ENCODE data around the gene ZCCHC14. TPM values are rescaled to one million over a fixed set of nuclear protein-coding genes. Genes with fewer than 3 reads are reported as not detected.

The ZCCHC14 gene
- total RNA-seq, 1 experiment from 2014 or later, result 33.1 TPM

GRCh38 chr16:87528690-87529579, 36.1 kb upstream of the ZCCHC14 start:
- ChIA-PET POLR2A (no interaction called here), CTCF (interaction anchor here (1.1 to 1.5 kb wide), 4 partner anchors 42 to 112 kb away, joined by 3 to 7 read pairs (median 6); no protein-coding TSS in a partner anchor)
- H3K4me3 ChIP-seq (ENCODE audit: low read depth, low read length), result no peak overlapping the region
- H3K27me3 ChIP-seq (replicated peaks; ENCODE audit: control insufficient read depth, insufficient read depth, low read length), result no peaks in the 10 kb centered on the region
- H3K36me3 ChIP-seq (ENCODE audit: control insufficient read depth, insufficient read depth, low read length), result no peaks in the 10 kb centered on the region
- H3K27me3 Mint-ChIP-seq (ENCODE audit: insufficient read depth, unreplicated experiment), result no peaks in the 10 kb centered on the region
- H3K9me3 Mint-ChIP-seq (ENCODE audit: unreplicated experiment), result peaks cover 31% of the 10 kb centered on the region
- no TSS peak for BruUV-seq (replicated peaks)
- DNase-seq, result peak; percentile 75 to 79
- peak overlapping the region; percentile 49 for H3K4me3 Mint-ChIP-seq (ENCODE audit: unreplicated experiment)
- TF ChIP-seq CTCF (IDR thresholded peaks at IDR 0.05; ENCODE audit: insufficient read depth in 1 of 2, low read depth in 1 of 2, low read length in 1 of 2, severe bottlenecking in 1 of 2, unreplicated experiment in 1 of 2), result no peak
- peak overlapping the region; percentile 87 for H3K27ac Mint-ChIP-seq (ENCODE audit: unreplicated experiment)
- H3K9me3 ChIP-seq, result peaks cover 19% of the 10 kb centered on the region
- H3K4me1 Mint-ChIP-seq (ENCODE audit: low read depth, unreplicated experiment), result peaks cover 30% of the 10 kb centered on the region
- peaks cover 8% of the 10 kb centered on the region for H3K36me3 Mint-ChIP-seq (ENCODE audit: insufficient read depth, unreplicated experiment)
- intact Hi-C loops (cut with micrococcal nuclease; ENCODE audit: unreplicated experiment), result no loop called here
- H3K4me1 ChIP-seq, result peaks cover 32% of the 10 kb centered on the region

- H3K4me1 ChIP-seq, result peaks cover 32% of the 10 kb centered on the region
Observed at GRCh38 chr16:87527055-87527724, 34.4 kb upstream of the ZCCHC14 start.

More at GRCh38 chr16:87527055-87527724, 34.4 kb upstream of the ZCCHC14 start:
- intact Hi-C loops (cut with micrococcal nuclease; ENCODE audit: unreplicated experiment), result no loop called here
- POLR2A ChIA-PET, result no interaction called here
- no peak for TF ChIP-seq CTCF (IDR thresholded peaks at IDR 0.05; ENCODE audit: insufficient read depth in 1 of 2, low read depth in 1 of 2, low read length in 1 of 2, severe bottlenecking in 1 of 2, unreplicated experiment in 1 of 2)
- CTCF ChIA-PET, result no interaction called here
- DNase-seq, result no peak
- Mint-ChIP-seq H3K4me1 (ENCODE audit: low read depth, unreplicated experiment) (peaks cover 30% of the 10 kb centered on the region), H3K36me3 (ENCODE audit: insufficient read depth, unreplicated experiment) (peaks cover 8% of the 10 kb centered on the region), H3K27ac (ENCODE audit: unreplicated experiment) (no peak overlapping the region), H3K9me3 (ENCODE audit: unreplicated experiment) (peaks cover 20% of the 10 kb centered on the region), H3K27me3 (ENCODE audit: insufficient read depth, unreplicated experiment) (no peaks in the 10 kb centered on the region), H3K4me3 (ENCODE audit: unreplicated experiment) (no peak overlapping the region)
- BruUV-seq (replicated peaks), result no TSS peak
- peaks cover 6% of the 10 kb centered on the region for H3K9me3 ChIP-seq
- H3K4me3 ChIP-seq (ENCODE audit: low read depth, low read length), result no peak overlapping the region
- H3K36me3 ChIP-seq (ENCODE audit: control insufficient read depth, insufficient read depth, low read length), result no peaks in the 10 kb centered on the region
- H3K27me3 ChIP-seq (replicated peaks; ENCODE audit: control insufficient read depth, insufficient read depth, low read length), result no peaks in the 10 kb centered on the region

All from Caco-2 (cell line).